Rectal smooth muscle tissue (tissue), 1 donor: Measurements from ENCODE around the gene EPG5.
"Not testable (repeated sequence)": the region's sequence is repeated elsewhere in the genome, so short reads cannot be mapped to it uniquely, and the experiment has no call there.

Experiments
- H3K27ac ChIP-seq: one replicate; pipeline ENCODE4 v1.7.0; 2013; ENCODE audit warnings: low read depth, low read length, inconsistent platforms
- H3K27me3 ChIP-seq: one replicate; pipeline ENCODE4 v1.7.0; 2013; ENCODE audit warnings: low read length; ENCODE audit not compliant: control insufficient read depth, insufficient read depth
- H3K36me3 ChIP-seq: one replicate; pipeline ENCODE4 v1.7.0; 2013; ENCODE audit warnings: low read length; ENCODE audit not compliant: control insufficient read depth, insufficient read depth
- H3K4me1 ChIP-seq: one replicate; pipeline ENCODE4 v1.7.0; 2013; ENCODE audit warnings: low read length; ENCODE audit not compliant: control insufficient read depth, insufficient read depth
- H3K4me3 ChIP-seq: one replicate; pipeline ENCODE4 v1.7.0; 2013; ENCODE audit warnings: low read length
- H3K9ac ChIP-seq: one replicate; pipeline ENCODE4 v1.7.0; 2013; ENCODE audit warnings: low read length

EPG5 gene

DNA sequence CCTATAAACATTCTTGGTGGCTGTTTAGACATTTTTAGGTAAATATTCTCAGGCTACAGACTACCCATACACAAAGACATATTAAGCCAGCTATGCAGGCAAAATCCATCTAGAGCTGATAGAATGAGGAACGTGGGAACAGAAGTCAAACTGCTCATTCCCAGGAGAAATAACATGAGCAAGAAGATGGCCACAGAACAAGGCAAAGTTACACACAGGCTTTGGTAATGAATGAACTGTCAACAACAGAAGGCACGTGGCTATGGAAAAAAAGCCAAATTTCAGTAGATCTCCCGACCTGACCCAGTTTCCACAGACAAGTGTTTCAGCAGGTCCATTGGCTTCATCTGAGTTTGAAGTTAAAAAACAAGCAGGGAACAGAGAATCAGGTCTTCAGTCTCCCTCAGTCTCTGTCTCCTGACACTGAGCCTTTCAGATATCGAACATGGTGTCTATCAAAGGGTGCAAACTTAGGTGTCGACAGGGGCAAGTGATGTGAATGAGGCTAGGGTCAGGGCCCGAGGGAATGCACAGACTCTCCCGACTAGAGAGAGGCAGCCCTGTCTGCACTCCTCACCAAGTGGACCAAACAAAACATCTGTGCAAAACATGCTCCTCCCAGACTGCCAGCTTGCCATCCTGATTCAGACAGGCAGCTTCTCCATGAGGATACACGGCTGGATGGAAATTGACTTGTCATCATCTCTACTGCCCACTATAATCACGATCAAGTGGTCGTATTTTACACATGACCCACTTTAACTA, 115.8 kb downstream of the EPG5 start:
- H3K4me3 ChIP-seq: no peak overlapping the region
- no peaks in the 10 kb centered on the region for H3K4me1 ChIP-seq
- peaks cover 22% of the 10 kb centered on the region for H3K36me3 ChIP-seq
- H3K9ac ChIP-seq: no peak overlapping the region
- no peaks in the 10 kb centered on the region for H3K27me3 ChIP-seq
- H3K27ac ChIP-seq: no peak overlapping the region

DNA sequence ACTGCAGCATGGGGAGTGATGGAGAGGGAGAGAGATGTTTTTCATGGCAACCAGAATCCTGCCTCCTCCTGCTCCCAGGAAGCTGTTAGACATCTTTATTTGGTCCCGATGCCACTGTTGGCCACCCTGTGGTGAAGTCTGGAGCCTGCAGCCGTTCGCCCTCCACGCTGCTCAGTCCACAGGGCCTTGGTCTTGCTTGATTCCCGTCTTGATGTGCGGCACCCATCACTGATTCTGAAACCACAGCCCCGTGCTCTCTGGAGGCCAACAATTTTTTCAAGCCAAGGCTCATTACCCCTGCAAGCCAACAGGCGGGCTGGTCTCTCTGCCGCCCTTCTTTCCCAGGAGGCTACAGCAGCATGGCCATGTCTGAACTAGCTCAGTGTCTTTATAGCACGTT, 117.1 kb downstream of the EPG5 start:
- Histone ChIP-seq H3K36me3 (peaks cover 13% of the 10 kb centered on the region), H3K27ac (no peak overlapping the region)

DNA sequence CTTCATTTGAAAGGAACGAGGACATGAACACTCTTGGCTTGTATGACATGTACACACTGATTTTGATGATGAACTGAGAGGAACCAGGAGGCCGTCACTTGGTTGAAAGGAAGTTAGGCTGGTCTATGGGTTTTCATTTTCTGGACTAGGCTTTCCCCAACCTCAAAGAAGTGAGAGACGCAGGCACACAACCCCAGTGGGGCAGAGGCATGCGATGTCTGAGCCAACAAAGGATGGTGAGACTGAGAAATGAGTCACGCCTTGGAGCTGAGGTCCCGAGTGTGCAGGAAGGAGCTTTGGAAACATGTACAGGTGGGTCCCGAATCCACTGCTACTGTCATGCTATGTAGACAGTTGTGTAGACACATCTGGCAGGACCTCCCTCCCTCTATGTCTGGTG, 117.6 kb downstream of the EPG5 start:
- no peak overlapping the region for H3K4me3 ChIP-seq
- no peaks in the 10 kb centered on the region for H3K27me3 ChIP-seq
- H3K27ac ChIP-seq: no peak overlapping the region
- no peak overlapping the region for H3K9ac ChIP-seq
- H3K36me3 ChIP-seq: peaks cover 13% of the 10 kb centered on the region
- H3K4me1 ChIP-seq: no peaks in the 10 kb centered on the region

More for the DNA sequence above, 117.1 kb downstream of the EPG5 start:
- Histone ChIP-seq H3K27me3 (no peaks in the 10 kb centered on the region), H3K4me3 (no peak overlapping the region), H3K4me1 (no peaks in the 10 kb centered on the region), H3K9ac (no peak overlapping the region)

- H3K9ac ChIP-seq: not testable (repeated sequence)
Measured at GRCh38 chr18:45848643-45849042, 118.5 kb downstream of the EPG5 start.

GRCh38 chr18:45847119-45847518, 120.0 kb downstream of the EPG5 start:
- no peak overlapping the region for H3K4me3 ChIP-seq

More at GRCh38 chr18:45848643-45849042, 118.5 kb downstream of the EPG5 start:
- H3K36me3 ChIP-seq, H3K27ac ChIP-seq, H3K4me3 ChIP-seq, H3K4me1 ChIP-seq, H3K27me3 ChIP-seq: not testable (repeated sequence)

DNA sequence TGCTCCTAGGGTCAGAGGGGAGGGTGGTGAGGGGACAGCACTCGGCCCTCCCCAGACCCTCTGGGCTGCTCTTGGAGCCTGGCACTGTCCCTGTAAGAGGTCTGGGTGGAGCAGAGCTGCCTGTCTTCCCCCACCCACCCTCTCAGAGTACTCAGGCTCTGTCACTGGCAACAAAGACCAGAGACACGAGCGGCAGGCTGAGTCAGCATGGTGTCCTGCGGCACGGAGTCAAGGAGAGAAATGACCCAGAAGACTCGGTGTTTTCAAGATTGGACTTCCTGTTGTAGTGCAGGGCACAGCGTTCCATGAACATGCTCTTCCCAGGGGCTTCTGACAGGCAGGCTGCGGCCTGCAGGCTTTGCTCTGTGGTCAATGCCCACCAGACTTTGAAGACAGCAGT, 121.7 kb downstream of the EPG5 start:
- Histone ChIP-seq H3K36me3 (no peaks in the 10 kb centered on the region), H3K9ac (no peak overlapping the region), H3K4me1 (no peaks in the 10 kb centered on the region)

More at GRCh38 chr18:45847119-45847518, 120.0 kb downstream of the EPG5 start:
- H3K9ac ChIP-seq: no peak overlapping the region
- H3K27me3 ChIP-seq: no peaks in the 10 kb centered on the region
- no peak overlapping the region for H3K27ac ChIP-seq
- no peaks in the 10 kb centered on the region for H3K4me1 ChIP-seq
- H3K36me3 ChIP-seq: peaks cover 1% of the 10 kb centered on the region

DNA sequence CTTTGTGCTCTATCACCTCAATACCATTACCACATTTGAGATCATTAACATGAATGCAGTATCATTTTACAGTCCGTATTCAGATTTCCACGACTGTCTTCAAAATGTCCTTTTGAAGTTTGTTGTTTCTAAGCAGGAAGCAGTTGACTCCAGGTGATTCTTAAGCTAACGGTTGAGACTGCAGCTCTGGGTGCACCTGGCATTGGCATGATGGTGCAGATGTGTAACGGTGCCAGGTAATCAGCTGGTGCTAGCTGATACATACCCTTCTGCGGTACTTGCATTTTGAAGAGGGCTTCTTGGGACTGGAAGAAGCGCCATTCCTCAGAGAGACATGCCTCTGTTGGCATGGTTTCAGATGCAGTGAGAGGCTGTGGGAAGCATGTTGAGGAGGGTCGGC, 122.2 kb downstream of the EPG5 start:
- no peak overlapping the region for H3K27ac ChIP-seq
- no peak overlapping the region for H3K9ac ChIP-seq
- H3K4me3 ChIP-seq: no peak overlapping the region
- H3K4me1 ChIP-seq: no peaks in the 10 kb centered on the region
- no peaks in the 10 kb centered on the region for H3K36me3 ChIP-seq
- no peaks in the 10 kb centered on the region for H3K27me3 ChIP-seq

More for the DNA sequence above, 121.7 kb downstream of the EPG5 start:
- H3K27me3 ChIP-seq: no peaks in the 10 kb centered on the region
- H3K27ac ChIP-seq: no peak overlapping the region
- H3K4me3 ChIP-seq: no peak overlapping the region

DNA sequence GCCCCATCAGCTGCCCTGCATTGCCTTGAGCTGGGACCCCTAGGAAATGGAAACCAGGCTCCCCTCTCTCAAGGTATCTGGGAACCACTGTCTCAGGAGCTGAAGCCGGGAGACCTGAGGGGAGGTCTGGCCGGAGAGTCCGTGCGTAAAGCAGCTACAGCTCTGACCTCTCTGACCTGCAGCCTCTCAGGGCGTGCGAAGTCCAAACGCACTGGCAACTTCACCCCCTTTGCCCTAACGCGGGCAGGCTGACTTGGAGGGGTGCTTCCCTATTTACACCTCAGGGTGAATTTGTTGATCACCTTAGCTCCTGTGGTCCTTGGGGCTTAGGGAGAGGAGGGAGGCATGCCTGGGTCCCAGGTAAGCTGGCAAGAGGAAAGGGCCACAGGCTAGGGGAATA, 124.1 kb downstream of the EPG5 start:
- Histone ChIP-seq H3K4me3 (no peak overlapping the region), H3K9ac (no peak overlapping the region), H3K4me1 (no peaks in the 10 kb centered on the region), H3K27me3 (peaks cover 5% of the 10 kb centered on the region), H3K36me3 (no peaks in the 10 kb centered on the region), H3K27ac (no peak overlapping the region)

DNA sequence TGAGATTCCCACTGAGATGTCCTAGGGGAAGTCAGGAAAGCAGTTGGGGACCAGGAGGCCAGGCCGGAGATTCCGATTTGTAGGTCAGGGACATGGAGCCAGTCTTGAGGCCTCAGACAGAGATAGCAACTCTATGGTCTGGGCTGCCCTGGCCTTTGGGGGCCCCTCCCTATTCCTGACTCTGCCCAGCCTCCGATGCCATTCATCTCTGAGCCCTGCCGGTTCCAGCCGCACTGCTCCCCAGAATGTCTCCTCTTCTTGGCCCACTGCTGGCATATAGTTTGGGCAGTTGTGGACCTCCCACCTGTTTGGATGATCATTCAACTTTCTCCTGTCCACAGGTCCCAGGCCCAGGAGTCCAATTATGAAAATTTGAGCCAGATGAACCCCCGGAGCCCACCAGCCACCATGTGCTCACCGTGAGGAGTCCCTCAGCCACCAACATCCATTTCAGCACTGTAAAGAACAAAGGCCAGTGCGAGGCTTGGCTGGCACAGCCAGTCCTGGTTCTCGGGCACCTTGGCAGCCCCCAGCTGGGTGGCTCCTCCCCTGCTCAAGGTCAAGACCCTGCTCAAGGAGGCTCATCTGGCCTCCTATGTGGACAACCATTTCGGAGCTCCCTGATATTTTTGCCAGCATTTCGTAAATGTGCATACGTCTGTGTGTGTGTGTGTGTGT, 125.2 kb downstream of the EPG5 start:
- Histone ChIP-seq H3K36me3 (no peaks in the 10 kb centered on the region), H3K27me3 (peaks cover 7% of the 10 kb centered on the region), H3K4me3 (no peak overlapping the region), H3K27ac (no peak overlapping the region), H3K4me1 (no peaks in the 10 kb centered on the region), H3K9ac (no peak overlapping the region)

- no peaks in the 10 kb centered on the region for H3K36me3 ChIP-seq
- no peak overlapping the region for H3K27ac ChIP-seq
- no peaks in the 10 kb centered on the region for H3K4me1 ChIP-seq
- no peak overlapping the region for H3K4me3 ChIP-seq
- no peak overlapping the region for H3K9ac ChIP-seq
- peaks cover 12% of the 10 kb centered on the region for H3K27me3 ChIP-seq
Measured at GRCh38 chr18:45841060-45841764, 125.9 kb downstream of the EPG5 start.

DNA sequence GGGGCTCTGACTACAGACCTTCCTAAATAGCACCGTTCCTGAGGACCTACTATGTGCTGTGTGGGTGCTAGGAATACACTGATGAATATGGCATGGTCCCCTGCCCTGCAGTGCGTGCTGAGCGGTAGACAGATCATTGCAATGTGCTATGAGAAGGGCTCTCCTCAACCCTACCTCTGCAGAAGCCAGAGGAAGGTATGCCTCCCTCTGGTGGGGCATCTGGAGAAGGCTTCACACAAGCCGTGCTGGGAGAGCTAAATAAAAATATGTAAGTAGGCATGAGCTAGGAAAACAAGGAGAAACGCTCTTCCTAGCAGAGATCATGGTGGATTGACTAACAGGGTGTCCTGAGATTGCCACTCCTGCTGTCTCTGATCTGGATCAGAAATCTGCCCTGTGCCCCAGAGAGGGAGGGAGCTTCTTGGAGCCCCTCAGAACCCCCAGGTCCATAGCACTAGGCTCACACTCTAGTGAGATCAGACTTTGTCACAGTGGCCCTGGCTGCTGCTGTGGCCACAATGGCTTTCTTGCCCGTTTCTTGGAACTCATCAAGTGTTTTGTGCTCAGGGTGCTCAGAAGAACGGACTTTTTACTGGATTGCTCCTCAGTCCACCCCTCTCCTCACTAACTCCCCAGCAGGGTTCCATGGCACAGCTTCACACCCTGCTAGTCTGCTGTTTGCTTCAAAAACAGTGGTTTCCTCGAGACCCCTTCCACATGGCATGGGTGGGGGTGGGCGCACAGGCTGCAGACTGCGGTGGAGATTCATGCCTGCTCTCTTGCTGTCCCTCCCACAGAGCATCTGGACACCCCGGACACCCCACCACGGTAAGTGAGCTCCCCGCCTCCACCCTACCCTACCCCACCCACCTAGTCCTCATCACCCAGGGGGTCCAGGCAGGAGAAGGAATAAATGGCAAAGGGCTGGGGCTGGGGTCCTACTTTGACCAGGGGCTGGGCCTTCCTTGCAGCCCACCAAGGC, 127.4 kb downstream of the EPG5 start:
- Histone ChIP-seq H3K4me3 (no peak overlapping the region), H3K4me1 (no peaks in the 10 kb centered on the region), H3K27ac (no peak overlapping the region), H3K36me3 (no peaks in the 10 kb centered on the region), H3K27me3 (peaks cover 12% of the 10 kb centered on the region), H3K9ac (no peak overlapping the region)
